IPS DF 19.7 (cell line): ENCODE data around the gene OR4X2.
"Not testable (repeated sequence)": the region's sequence is repeated elsewhere in the genome, so short reads cannot be mapped to it uniquely, and the experiment has no call there.

ENCODE experiments used
- DNase-seq: peaks from one replicate; pipeline ENCODE4 v3.0.0-alpha.2; 2013; ENCODE audit warnings: low read depth, low spot score

The OR4X2 gene, protein sequence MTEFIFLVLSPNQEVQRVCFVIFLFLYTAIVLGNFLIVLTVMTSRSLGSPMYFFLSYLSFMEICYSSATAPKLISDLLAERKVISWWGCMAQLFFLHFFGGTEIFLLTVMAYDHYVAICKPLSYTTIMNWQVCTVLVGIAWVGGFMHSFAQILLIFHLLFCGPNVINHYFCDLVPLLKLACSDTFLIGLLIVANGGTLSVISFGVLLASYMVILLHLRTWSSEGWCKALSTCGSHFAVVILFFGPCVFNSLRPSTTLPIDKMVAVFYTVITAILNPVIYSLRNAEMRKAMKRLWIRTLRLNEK

DNA sequence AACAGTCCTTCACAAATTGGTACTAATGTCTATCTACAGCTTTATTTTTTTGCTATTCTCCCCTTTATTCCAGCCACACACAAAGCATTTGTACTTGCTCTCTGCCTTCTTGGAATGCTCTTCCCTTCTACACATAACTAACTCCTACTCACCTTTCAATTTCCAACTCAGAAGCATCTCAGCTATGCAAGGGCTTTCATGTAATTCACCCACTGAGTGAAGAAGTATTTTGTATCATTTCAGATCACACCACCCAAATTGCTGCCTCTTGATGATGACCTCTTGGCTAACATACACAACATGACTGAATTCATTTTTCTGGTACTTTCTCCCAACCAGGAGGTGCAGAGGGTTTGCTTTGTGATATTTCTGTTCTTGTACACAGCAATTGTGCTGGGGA lies at the start of gene OR4X2:
Gene OR4X2, plus strand, starts transcription at position 301 of the 400 bp plus-strand sequence. Its CDS starts 0 bp downstream, at position 301.
- DNase-seq: no peak

GRCh38 chr11:48207881-48208280 lies 37.0 kb upstream of the OR4X2 start:
- DNase-seq: no peak

DNA sequence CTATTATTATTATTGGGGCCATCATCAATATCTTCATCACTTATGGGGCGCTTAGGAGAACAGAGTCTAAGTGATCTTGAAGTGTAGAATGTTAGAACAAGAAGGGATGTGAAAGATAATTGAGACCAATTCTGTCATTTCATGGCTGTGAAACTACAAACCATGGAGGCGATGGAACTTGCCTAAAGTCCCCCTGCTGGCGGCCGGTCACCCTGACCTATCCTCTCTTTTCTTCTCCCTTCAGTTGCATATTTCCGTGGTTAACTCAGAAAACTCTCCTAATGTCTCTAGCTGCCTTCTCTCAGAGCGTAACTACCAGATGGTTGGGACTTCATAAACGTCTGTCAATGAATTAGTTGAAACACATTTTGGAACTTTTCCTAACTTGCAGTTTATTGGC lies 34.9 kb upstream of the OR4X2 start:
- no peak for DNase-seq

DNA sequence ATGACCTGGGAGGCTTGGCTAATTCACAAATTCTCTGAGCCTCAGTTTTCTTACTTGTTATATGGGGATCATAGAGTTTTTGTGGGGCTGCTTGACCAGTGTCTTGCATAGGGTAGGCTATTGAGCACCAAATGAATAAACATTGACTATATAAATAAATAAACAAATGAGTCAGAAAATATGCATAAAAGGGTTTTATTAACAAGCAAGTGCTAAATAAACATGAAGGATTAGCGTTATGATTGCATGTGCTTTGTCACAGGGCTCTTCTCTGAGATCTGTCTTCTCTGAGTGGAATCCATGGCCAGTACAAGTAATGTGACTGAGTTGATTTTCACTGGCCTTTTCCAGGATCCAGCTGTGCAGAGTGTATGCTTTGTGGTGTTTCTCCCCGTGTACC lies 28.4 kb upstream of the OR4X2 start, which contains the start of gene OR4B1:
Gene OR4B1, plus strand, starts transcription at position 301 of the 400 bp plus-strand sequence. Its CDS starts 0 bp downstream, at position 301.
- no peak for DNase-seq

GRCh38 chr11:48228761-48229160 lies 16.1 kb upstream of the OR4X2 start:
- DNase-seq: no peak

GRCh38 chr11:48230057-48230456 lies 14.8 kb upstream of the OR4X2 start:
- DNase-seq: not testable (repeated sequence)

DNA sequence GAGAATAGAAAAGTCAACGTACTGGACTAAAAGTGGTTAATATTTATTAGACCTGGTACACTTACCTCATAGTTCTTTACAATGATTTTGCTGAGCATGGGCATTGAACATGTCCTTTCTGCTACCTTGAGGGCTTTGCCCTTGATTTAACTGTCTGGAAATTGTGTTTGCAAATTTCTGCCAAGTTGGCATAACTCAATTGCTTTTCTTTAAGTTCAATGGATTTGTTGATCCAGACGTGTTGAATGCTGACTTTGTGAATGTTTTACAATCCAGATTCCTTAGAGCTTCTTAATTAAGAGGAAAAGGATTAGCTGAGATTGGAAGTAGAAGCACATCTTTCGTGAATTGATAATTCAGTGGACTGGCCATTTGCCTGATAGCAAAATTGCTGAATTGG lies 7.2 kb upstream of the OR4X2 start:
- no peak for DNase-seq

- no peak for DNase-seq
These were observed 2.4 kb upstream of the OR4X2 start for GRCh38 chr11:48242501-48242900.

GRCh38 chr11:48248902-48249301 lies 4.0 kb downstream of the OR4X2 start:
- no peak for DNase-seq

GRCh38 chr11:48261600-48261999 lies 16.7 kb downstream of the OR4X2 start:
- DNase-seq: no peak

DNA sequence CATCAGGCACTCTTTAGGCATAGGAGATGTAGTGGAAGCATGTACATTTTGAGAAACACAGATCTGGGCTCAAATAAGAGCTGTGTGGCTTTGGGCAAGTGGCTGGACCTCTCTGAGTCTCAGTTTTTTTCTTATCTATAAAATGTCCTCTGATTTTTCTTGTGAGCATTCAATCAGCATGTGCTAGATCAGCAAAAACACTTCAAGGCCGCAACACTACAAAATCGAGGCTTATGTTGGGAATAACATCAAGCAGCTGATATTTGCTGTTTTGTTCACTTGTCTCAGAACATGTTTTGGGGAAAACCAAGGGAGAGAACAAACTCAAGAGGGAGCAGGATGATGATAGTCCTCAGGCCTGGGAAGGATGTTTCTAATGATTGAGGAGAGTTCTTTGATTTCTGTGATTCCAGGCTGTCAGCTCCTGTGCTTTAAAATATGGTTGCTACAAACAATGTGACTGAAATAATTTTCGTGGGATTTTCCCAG lies 18.6 kb downstream of the OR4X2 start, which contains the start of gene OR4X1:
Gene OR4X1, plus strand, starts transcription at position 439 of the 489 bp plus-strand sequence. Its CDS starts 0 bp downstream, at position 439.
- DNase-seq: no peak

DNA sequence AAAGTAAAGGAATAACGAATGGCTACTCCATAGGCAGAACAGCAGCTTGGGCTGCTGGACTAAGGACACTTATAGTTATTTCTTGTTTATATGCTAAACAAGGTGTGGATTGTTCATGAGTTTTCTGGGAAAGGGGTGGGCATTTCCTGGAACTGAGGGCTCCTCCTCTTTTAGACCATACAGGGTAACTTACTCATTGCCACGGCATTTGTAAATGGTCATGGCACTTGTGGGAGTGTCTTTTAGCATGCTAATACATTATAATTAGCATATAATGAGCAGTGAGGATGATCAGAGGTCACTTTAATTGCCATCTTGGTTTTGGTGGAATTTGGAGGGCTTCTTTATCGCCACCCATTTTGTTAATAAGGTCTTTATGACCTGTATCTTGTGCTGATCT lies 25.7 kb downstream of the OR4X2 start:
- no peak for DNase-seq

DNA sequence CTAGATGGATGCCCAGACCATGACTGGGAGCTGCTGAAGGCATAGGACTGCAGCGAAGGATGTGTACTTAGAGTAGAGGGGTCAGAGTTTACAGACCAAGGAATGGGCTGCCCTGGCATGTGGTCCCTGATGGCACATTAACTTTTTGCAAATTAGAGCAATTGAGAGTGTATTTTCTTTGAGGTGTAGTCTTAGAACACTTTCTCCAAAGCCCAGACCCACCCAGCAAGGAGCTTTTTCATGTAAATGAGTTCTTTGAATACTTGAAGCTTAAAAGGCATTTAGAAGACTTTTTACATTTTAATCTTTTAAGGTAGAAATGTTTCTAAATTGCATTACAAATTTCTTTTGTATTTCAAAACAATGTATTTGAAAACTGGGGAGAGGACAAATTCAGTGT lies 27.7 kb downstream of the OR4X2 start:
- DNase-seq: no peak
